Stimulated activated CD4-positive, alpha-beta T cell treated with anti-CD3 and anti-CD28 coated beads, TNF-alpha, amount 100 ng/mL, for 48 hours (primary cell): ENCODE data around the gene GFOD1.
"Not testable (repeated sequence)": the region's sequence is repeated elsewhere in the genome, so short reads cannot be mapped to it uniquely, and the experiment has no call there.

Experiments used
- DNase-seq, 3 donors: peaks; one replicate each; pipeline ENCODE4 v3.0.0-alpha.2; 2020; ENCODE audit warnings: low read depth in 3 of 3

GFOD1 gene

GRCh38 chr6:13511913-13512717, 24.7 kb upstream of the GFOD1 start:
- DNase-seq, result no peak

DNA sequence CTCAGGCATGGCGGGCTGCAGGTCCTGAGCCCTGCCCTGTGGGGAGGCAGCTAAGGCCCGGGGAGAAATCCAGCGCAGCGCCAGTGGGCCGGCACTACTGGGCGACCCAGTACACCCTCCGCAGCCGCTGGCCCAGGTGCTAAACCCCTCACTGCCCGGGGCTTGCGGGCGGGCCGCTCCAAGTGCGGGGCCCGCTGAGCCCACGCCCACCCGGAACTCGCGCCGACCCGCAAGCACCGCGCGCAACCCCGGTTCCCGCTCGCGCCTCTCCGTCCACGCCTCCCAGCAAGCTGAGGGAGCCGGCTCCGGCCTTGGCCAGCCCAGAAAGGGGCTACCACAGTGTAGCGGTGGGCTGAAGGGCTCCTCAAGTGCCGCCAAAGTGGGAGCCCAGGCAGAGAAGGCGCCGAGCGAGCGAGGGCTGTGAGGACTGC, 23.8 kb upstream of the GFOD1 start:
- not testable (repeated sequence) for DNase-seq

GRCh38 chr6:13510433-13510832, 23.0 kb upstream of the GFOD1 start:
- DNase-seq, result not testable (repeated sequence)

GRCh38 chr6:13508711-13509705, 21.6 kb upstream of the GFOD1 start:
- DNase-seq, result no peak

DNA sequence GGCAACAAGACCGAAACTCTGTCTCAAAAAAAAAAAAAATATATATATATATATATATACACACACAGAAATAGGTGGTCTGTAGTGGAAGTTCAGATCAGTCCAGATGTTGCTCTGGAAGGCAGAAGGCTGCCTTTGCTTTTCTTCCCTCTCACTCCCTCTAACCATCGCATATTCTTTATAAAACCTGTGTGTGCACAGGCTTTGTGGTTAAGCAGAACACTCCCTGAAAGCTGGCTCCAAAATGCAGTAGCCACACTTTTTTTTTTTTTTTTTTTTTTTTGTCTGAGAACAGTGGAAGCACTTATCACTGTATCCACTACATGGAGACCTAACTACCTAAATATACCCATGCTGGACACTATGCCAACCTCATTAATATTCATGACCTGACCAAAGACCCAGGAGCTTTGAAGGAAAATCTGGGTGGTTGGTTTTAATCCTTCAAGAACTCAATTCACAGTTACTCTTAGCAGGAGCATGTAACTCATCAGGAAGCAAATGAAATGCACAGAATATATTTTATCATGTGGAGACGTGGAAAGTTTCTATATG, 20.0 kb upstream of the GFOD1 start:
- DNase-seq, result no peak

- DNase-seq, result no peak
Measured at GRCh38 chr6:13505345-13505734, 17.9 kb upstream of the GFOD1 start.

DNA sequence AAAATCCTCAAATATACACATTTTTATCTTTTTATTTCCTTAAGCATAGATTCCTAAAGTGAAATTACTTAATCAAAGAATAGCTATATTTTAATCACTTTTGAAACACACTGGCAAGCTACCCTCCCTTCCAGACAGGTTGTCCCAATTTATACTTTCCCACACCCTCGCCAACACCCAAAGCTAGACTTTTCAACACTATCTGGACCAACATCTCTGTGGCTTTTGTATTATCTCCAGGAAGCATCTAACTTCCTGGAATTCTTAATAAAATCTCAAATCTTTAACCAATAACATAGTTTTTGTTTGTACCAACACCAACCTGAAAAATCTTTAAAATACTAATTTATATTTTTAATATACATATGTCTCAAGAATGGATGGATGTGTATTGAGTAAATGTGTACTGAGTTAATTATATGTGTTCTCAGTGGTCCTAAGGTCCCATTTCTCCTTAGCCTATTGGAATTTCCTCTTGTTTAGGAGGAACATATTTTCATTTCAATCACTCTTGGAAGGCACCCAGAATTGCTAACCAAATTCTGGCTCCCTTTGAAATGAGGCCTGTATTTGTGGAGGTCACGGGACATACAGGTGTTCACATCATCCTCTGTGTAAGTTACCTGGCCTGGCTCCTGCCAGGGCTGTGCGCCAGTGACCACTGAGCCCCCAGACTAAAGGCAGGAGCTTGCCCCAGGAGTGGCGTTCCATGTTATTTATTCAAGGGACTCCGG, 17.4 kb upstream of the GFOD1 start:
- DNase-seq, result no peak

DNA sequence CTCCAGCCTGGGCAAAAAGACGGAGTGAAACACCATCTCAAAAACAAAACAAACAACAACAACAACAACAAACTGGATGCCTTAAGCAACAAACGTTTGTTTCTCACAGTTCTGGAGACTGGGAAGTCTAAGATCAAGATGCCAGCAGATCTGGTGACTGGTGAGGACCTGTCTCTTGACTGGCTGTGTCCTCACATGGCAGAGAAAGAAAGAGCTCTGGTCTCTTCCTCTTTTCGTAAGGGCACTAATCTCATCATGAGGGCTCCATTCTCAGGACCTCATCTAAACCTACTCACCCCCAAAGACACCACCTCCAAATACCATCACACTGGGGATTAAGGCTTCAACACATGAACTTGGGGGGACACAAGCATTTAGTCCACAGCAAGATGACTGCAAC, 13.5 kb upstream of the GFOD1 start:
- DNase-seq, result no peak

- DNase-seq, result no peak
Measured at GRCh38 chr6:13500264-13500663, 12.9 kb upstream of the GFOD1 start.

DNA sequence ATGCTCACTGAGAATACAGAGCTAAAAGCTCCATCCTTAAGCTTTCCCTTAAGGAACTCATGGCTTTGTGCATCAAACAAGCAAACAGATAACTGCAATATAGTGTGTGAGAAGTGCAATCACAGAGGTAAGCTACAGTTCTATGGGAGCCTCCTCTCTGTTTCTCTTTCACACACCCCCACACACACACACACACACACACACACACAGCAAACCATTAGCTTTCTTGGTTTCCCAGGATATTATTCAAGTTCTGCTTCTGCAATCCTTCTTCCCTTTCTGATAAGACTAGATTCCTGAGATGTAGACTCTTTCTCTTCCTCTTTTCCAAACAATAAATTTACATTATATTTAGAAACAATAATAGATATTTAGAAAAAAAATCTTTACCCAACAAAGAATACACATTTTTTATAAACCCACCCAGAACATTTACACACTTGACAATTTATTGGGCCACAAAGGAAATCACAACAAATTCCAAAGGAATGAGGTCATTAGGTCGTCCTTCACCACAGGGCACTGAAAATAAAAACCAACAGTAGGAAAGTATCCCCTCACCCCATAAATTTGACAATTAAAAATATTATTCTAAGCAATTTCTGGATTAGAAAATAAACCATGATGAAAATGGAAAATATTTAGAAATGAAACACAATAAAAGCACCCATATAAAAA, 9.3 kb upstream of the GFOD1 start:
- DNase-seq, result no peak

- no peak for DNase-seq
Measured at GRCh38 chr6:13495818-13496217, 8.4 kb upstream of the GFOD1 start.

GRCh38 chr6:13495112-13495776, 7.8 kb upstream of the GFOD1 start:
- no peak for DNase-seq

GRCh38 chr6:13494137-13494536, 6.7 kb upstream of the GFOD1 start:
- no peak for DNase-seq

GRCh38 chr6:13493147-13493546, 5.7 kb upstream of the GFOD1 start:
- no peak for DNase-seq

DNA sequence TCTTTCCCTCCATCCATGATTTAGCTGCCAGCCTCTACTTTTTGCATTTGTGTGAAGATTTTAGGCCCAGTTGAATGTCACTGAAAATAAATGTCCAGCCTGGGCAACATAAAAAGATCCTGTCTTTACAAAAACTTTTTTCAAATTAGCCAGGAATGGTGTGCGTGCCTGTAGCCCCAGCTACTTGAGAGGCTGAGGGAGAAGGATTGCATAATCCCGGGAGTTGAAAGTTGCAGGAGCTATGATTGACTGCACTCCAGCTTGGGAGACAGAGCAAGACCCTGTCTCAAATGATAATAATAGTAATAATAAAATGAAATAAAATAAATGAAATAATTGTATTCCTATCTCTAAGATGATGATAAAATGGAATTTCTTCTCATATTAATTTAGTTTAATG, 5.0 kb upstream of the GFOD1 start:
- DNase-seq, result no peak

- no peak for DNase-seq
Measured at GRCh38 chr6:13491538-13491937, 4.1 kb upstream of the GFOD1 start.

- no peak for DNase-seq
Measured at GRCh38 chr6:13490402-13490801, 3.0 kb upstream of the GFOD1 start.

- no peak for DNase-seq
Measured at GRCh38 chr6:13488896-13489237, 1.5 kb upstream of the GFOD1 start.

DNA sequence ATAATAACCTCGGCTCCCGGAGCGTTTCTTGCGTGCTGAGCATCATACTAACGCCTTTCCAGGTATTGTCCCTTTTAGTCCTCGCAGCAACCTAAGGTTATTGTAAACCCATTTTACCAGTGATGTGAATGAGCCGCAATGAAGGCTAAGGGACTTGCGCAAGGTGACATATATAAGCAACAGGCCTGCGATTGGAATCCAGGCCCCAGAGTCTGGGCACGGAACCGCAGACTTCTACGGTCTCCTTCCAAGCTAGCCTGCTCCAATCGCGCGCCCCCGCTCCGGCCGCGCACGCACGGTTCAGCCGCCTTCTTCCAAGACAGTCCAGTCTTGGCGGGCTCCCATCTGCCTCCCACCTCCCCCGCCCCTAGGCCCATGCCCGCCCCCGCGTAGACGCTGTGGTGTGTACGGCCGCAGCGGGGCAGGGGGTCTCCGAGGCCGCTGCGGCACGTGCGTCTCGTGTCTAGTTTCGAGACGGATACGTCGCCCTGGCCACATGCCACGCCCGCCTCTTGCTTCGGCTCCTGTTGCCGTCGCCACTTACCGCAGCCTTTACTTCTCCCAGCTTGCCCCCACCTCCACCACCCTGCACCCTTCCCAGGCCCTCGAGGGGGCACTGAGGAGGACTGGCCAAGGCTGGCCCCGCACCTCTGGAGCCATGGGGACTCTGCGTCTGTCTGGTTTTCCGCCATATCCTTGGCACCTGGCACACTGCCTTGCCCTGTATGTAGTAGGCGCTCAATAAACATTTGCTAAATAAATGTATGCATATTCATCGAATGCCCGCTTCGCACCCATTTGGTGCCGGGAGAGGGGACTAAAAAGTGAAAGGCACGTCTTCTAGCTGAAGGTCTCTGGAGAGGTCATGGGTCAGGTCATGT, 855 bp upstream of the GFOD1 start:
- DNase-seq, result peak in 1 of 3 donors; percentile 23

DNA sequence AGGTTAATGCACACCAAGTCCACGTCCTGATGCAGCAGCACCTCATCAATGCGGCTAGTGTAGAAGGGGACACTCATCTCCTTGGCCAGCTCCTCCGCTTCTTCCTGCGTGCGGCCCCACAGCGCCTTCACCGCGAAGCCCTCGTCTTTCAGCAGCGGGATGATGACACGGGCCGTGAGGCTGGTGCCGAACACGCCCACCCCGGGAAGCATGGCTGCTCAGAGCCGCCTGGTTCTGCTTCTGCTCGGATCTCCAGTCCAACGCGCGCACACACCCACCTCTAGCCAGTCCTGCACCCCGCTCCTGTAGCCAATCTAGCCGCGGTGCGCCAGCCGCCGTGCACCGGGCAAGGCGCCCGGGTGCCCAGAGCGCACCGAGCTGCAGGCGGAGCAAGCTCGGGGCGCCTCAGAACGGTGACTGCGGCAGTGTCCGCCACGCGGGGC, 700 bp downstream of the GFOD1 start:
- DNase-seq, result peak in 2 of 3 donors; percentile 49 to 57
